HepG2 (cell line): ENCODE measurements around the gene SPAG9.

Experiments
- CBX5 ChIP-seq: sonication (generic); formaldehyde crosslinking; IDR thresholded peaks from 2 replicates; pipeline ENCODE4 v1.4.0; 2020; ENCODE audit warnings: missing genetic modification reagents, borderline replicate concordance
- CHD4 ChIP-seq: fragments of 200-600 bp; sonication (generic); IDR thresholded peaks from 2 replicates; pipeline ENCODE4 v1.7.0; 2017; ENCODE audit warnings: mild to moderate bottlenecking, low read length, borderline replicate concordance
- CTCF ChIP-seq: sonication (generic); formaldehyde crosslinking; IDR thresholded peaks from 2 replicates; pipeline ENCODE4 v1.5.0; 2020; ENCODE audit warnings: mild to moderate bottlenecking, missing genetic modification reagents, moderate library complexity
- DNMT1 ChIP-seq: sonication (generic); formaldehyde crosslinking; IDR thresholded peaks from 2 replicates; pipeline ENCODE4 v1.5.1; 2020; ENCODE audit warnings: mild to moderate bottlenecking, missing genetic modification reagents
- GPN1 ChIP-seq: sonication (generic); formaldehyde crosslinking; IDR thresholded peaks from 2 replicates; pipeline ENCODE4 v1.5.1; 2020; ENCODE audit warnings: missing genetic modification reagents, borderline replicate concordance
- JUND ChIP-seq: sonication (generic); formaldehyde crosslinking; IDR thresholded peaks from 2 replicates; pipeline ENCODE4 v1.8.0; 2022; ENCODE audit warnings: mild to moderate bottlenecking, missing genetic modification reagents
- SOX6 ChIP-seq, 2 experiments: fragments of 450-650 bp in 1 of 2; sonication (generic) in 1 of 2; formaldehyde crosslinking in 1 of 2; IDR thresholded peaks; 2 replicates each; pipeline versions ENCODE4 v1.4.0 to v1.6.1; 2017 to 2020; ENCODE audit warnings: antibody characterized with exemption in 1 of 2, mild to moderate bottlenecking in 1 of 2, missing genetic modification reagents in 1 of 2
- TP53 ChIP-seq: sonication (generic); formaldehyde crosslinking; conservative IDR thresholded peaks from 2 replicates; pipeline ENCODE4 v1.4.0; 2020; ENCODE audit warnings: missing genetic modification reagents
- ZNF44 ChIP-seq: sonication (generic); formaldehyde crosslinking; IDR thresholded peaks from 2 replicates; pipeline ENCODE4 v1.5.1; 2020; ENCODE audit warnings: mild to moderate bottlenecking, missing genetic modification reagents
- ZNF746 ChIP-seq: sonication (generic); formaldehyde crosslinking; IDR thresholded peaks from 2 replicates; pipeline ENCODE4 v1.8.0; 2022; ENCODE audit warnings: mild to moderate bottlenecking, missing genetic modification reagents
- ZNF792 ChIP-seq: IDR thresholded peaks from 2 replicates; pipeline ENCODE4 v1.6.1; 2016
- ZZZ3 ChIP-seq: sonication (generic); formaldehyde crosslinking; IDR thresholded peaks from 2 replicates; pipeline ENCODE4 v1.4.0; 2020; ENCODE audit warnings: missing genetic modification reagents, mild to moderate bottlenecking, borderline replicate concordance

GRCh38 chr17:50972577-50972976, 148.1 kb downstream of the SPAG9 start:
- TF ChIP-seq ZNF44 (CRISPR knock-in tag), result no peak
- no peak for TF ChIP-seq SOX6 (IDR thresholded peaks at IDR 0.05)
- no peak for TF ChIP-seq SOX6 (CRISPR knock-in tag; IDR thresholded peaks at IDR 0.05)
- TF ChIP-seq CTCF (CRISPR knock-in tag), result no peak
- no peak for TF ChIP-seq ZNF746 (CRISPR knock-in tag)
- no peak for TF ChIP-seq GPN1 (CRISPR knock-in tag)
- TF ChIP-seq JUND (CRISPR knock-in tag), result no peak
- no peak for TF ChIP-seq ZNF792 (CRISPR knock-in tag)
- TF ChIP-seq CBX5 (CRISPR knock-in tag), result no peak
- TF ChIP-seq TP53 (CRISPR knock-in tag), result no peak
- no peak for TF ChIP-seq DNMT1 (CRISPR knock-in tag)
- TF ChIP-seq CHD4, result no peak
- no peak for TF ChIP-seq ZZZ3 (CRISPR knock-in tag)
